Progenitor cell of endocrine pancreas (in vitro differentiated cells): ENCODE data around the gene PEX12. TPM values are rescaled to one million over a fixed set of nuclear protein-coding genes. Genes with fewer than 3 reads are reported as not detected.
"Not testable (repeated sequence)": the region's sequence is repeated elsewhere in the genome, so short reads cannot be mapped to it uniquely, and the experiment has no call there.

Experiments used
- DNase-seq: peaks from one replicate; pipeline ENCODE4 v3.0.0; 2021; ENCODE audit warnings: low spot score; ENCODE audit not compliant: unreplicated experiment
- H3K27ac Mint-ChIP-seq: 2 replicates; pipeline ENCODE4 v1.8.0; 2021; ENCODE audit warnings: mild to moderate bottlenecking, moderate library complexity, mixed read lengths
- H3K27me3 Mint-ChIP-seq: 2 replicates; pipeline ENCODE4 v1.8.0; 2021; ENCODE audit warnings: mixed read lengths
- H3K36me3 Mint-ChIP-seq: 2 replicates; pipeline ENCODE4 v1.8.0; 2022; ENCODE audit warnings: mixed read lengths; ENCODE audit not compliant: insufficient read depth
- H3K4me1 Mint-ChIP-seq: 2 replicates; pipeline ENCODE4 v1.8.0; 2021; ENCODE audit warnings: low read depth, mixed read lengths
- H3K4me3 Mint-ChIP-seq: 2 replicates; pipeline ENCODE4 v1.8.0; 2021; ENCODE audit warnings: low read depth, mild to moderate bottlenecking, moderate library complexity, mixed read lengths
- H3K9me3 Mint-ChIP-seq: 2 replicates; pipeline ENCODE4 v1.8.0; 2021; ENCODE audit warnings: low read depth, mixed read lengths
- total RNA-seq: library from RNA; stranded (reverse); gene quantifications from 2 replicates; pipeline ENCODE4 v1.2.1, GENCODE V29; 2021
- TF ChIP-seq, protein P1 (sequence below): fragments of 200-600 bp; sonication (generic); IDR thresholded peaks from one replicate; pipeline ENCODE4 v1.5.0; 2021; ENCODE audit warnings: antibody characterized with exemption, mild to moderate bottlenecking; ENCODE audit not compliant: unreplicated experiment

Gene PEX12
- total RNA-seq, 1 donor from 2014 or later = 4.2 TPM

DNA sequence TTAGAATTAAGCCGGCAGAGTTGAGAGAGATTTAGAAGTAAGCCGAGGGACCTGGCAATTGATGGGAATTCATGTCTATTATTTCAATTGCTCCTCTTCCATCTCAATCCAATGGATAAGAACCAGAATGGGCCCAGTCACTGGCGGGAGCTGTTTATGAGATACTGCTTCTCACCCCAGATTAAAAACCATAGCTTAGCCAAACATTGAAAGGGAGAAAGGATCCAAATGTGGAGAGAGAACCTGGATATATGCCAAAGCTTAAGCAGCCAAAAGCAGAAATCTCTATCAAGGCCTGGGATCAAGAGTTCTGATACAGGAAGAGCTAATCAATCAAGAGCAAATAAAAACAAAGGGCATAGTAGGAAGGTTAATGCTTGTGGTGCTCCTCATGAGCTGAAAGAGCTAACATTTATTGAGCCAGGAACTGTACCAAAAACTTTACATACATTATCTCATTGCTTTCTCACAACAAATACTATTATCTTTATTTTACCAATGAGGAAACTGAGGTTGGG lies 43.7 kb downstream of the PEX12 start:
- no peaks in the 10 kb centered on the region for H3K9me3 Mint-ChIP-seq
- no peaks in the 10 kb centered on the region for H3K36me3 Mint-ChIP-seq
- peaks cover 7% of the 10 kb centered on the region for H3K27me3 Mint-ChIP-seq
- no peak overlapping the region for H3K4me3 Mint-ChIP-seq
- no peak for DNase-seq
- no peak overlapping the region for H3K27ac Mint-ChIP-seq
- H3K4me1 Mint-ChIP-seq = no peaks in the 10 kb centered on the region
- TF ChIP-seq, protein P1, sequence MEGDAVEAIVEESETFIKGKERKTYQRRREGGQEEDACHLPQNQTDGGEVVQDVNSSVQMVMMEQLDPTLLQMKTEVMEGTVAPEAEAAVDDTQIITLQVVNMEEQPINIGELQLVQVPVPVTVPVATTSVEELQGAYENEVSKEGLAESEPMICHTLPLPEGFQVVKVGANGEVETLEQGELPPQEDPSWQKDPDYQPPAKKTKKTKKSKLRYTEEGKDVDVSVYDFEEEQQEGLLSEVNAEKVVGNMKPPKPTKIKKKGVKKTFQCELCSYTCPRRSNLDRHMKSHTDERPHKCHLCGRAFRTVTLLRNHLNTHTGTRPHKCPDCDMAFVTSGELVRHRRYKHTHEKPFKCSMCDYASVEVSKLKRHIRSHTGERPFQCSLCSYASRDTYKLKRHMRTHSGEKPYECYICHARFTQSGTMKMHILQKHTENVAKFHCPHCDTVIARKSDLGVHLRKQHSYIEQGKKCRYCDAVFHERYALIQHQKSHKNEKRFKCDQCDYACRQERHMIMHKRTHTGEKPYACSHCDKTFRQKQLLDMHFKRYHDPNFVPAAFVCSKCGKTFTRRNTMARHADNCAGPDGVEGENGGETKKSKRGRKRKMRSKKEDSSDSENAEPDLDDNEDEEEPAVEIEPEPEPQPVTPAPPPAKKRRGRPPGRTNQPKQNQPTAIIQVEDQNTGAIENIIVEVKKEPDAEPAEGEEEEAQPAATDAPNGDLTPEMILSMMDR = no peak

DNA sequence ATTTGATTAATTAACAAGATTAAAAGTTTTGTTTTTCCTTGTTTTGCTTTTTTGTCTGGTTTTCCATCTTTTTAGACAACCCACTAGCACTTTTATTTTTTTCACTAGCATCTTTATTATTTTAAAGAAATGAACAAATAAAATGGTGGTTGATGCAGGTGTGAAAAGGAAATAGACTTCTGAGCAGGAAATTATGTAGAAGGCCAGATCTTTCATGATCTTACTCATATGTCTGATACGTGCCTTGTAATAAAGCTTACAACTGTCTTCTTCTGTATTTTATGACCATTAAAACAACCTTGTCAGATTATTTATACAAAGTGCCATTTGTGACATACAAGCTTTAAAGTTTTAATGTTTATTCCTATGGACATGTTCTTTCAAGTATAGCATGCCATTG lies 47.2 kb downstream of the PEX12 start:
- TF ChIP-seq, protein P1 = no peak
- no peak overlapping the region for H3K27ac Mint-ChIP-seq
- no peaks in the 10 kb centered on the region for H3K4me1 Mint-ChIP-seq
- H3K4me3 Mint-ChIP-seq = no peak overlapping the region
- peaks cover 10% of the 10 kb centered on the region for H3K27me3 Mint-ChIP-seq
- no peak for DNase-seq
- no peaks in the 10 kb centered on the region for H3K36me3 Mint-ChIP-seq
- H3K9me3 Mint-ChIP-seq = peaks cover 11% of the 10 kb centered on the region

DNA sequence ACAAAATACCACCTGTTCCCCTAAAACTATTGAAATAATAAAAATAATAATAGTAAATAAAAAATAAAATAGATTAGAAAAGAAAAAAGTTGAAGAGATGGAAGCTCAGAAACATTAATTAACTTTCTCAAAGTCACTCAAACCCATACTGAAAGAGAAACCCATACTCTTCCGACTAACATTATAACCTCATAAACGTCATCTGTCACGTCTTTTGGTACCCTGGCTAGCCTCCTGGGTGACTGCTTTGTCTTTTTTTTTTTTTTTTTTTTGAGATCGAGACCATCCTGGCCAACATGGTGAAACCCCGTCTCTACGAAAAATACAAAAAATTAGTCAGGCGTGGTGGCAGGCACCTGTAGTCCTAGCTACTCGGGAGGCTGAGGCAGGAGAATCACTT lies 48.5 kb downstream of the PEX12 start:
- Mint-ChIP-seq H3K9me3 (peaks cover 17% of the 10 kb centered on the region), H3K27ac (no peak overlapping the region), H3K27me3 (peaks cover 14% of the 10 kb centered on the region), H3K36me3 (no peaks in the 10 kb centered on the region), H3K4me1 (no peaks in the 10 kb centered on the region), H3K4me3 (no peak overlapping the region)
- DNase-seq = no peak
- TF ChIP-seq, protein P1 = no peak

DNA sequence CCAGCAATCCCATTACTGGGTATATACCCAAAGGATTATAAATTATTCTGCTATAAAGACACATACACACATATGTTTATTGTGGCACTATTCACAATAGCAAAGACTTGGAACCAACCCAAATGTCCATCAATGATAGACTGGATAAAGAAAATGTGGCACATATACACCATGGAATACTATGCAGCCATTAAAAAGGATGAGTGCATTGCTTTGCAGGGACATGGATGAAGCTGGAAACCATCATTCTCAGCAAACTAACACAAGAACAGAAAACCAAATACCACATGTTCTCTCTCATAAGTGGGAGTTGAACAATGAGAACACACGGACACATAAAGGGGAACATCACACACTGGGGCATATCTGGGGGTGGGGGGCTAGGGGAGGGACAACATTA lies 49.0 kb downstream of the PEX12 start:
- not testable (repeated sequence) for H3K36me3 Mint-ChIP-seq, DNase-seq, H3K4me3 Mint-ChIP-seq, H3K27ac Mint-ChIP-seq, H3K4me1 Mint-ChIP-seq
- H3K27me3 Mint-ChIP-seq = peaks cover 16% of the 10 kb centered on the region
- peaks cover 19% of the 10 kb centered on the region for H3K9me3 Mint-ChIP-seq

Other genes with a start within 250 kb of the PEX12 start
- gene SLFN11, start 204.9 kb downstream of the PEX12 start, total RNA-seq = 2.1 and 3.0 TPM in 2 replicates
- 16.6 and 17.7 TPM in 2 replicates for gene SLFN12, start 146.1 kb downstream of the PEX12 start, total RNA-seq
- 32.4 and 33.6 TPM in 2 replicates for gene SLFN13, start 129.8 kb downstream of the PEX12 start, total RNA-seq
- not detected in 2 replicates for gene SLFN12L, start 40.9 kb downstream of the PEX12 start, total RNA-seq
- gene SLFN14, start 17.8 kb downstream of the PEX12 start, total RNA-seq = not detected in 2 replicates
- 194 and 200 TPM in 2 replicates for gene AP2B1, start 8.8 kb upstream of the PEX12 start, total RNA-seq
- 13.7 and 13.9 TPM in 2 replicates for gene RASL10B, start 153.1 kb upstream of the PEX12 start, total RNA-seq
- gene GAS2L2, start 174.7 kb upstream of the PEX12 start, total RNA-seq = 0.10 and 0.11 TPM in 2 replicates
- gene C17orf50, start 182.3 kb upstream of the PEX12 start, total RNA-seq = not detected in 2 replicates
- 0.53 TPM in 1 of 2 replicates, not detected in the other for gene MMP28, start 217.1 kb upstream of the PEX12 start, total RNA-seq
- gene TAF15, start 230.9 kb upstream of the PEX12 start, total RNA-seq = 282 and 287 TPM in 2 replicates